HL-60 (cell line): Measurements from ENCODE around the gene NPDC1.

Experiments used
- DNase-seq, 2 experiments: peaks; one replicate each; pipeline ENCODE4 v3.0.0-alpha.2; 2010 to 2020; ENCODE audit warnings: low read depth in 1 of 2, low spot score in 1 of 2
- H3K27ac ChIP-seq: fragments of 250-450 bp; sonication (Bioruptor Pico); replicated peaks from 2 replicates; pipeline ENCODE4 v1.5.1; 2020; ENCODE audit warnings: mild to moderate bottlenecking, moderate library complexity
- H3K27me3 ChIP-seq: fragments of 250-450 bp; sonication (Bioruptor Pico); 2 replicates; pipeline ENCODE4 v1.5.1; 2021; ENCODE audit warnings: mild to moderate bottlenecking, moderate library complexity; ENCODE audit not compliant: insufficient read depth, poor library complexity, severe bottlenecking
- H3K4me3 ChIP-seq: replicated peaks from 2 replicates; pipeline ENCODE4 v1.5.1; 2011; ENCODE audit warnings: mild to moderate bottlenecking, control low read depth, low read length; ENCODE audit not compliant: insufficient read depth
- CTCF ChIP-seq: IDR thresholded peaks from one replicate; pipeline ENCODE4 v1.5.1; 2011; ENCODE audit warnings: low read length, control low read depth, inconsistent platforms; ENCODE audit not compliant: insufficient read depth
- GABPA ChIP-seq: IDR thresholded peaks from 2 replicates; pipeline ENCODE4 v1.6.1; 2012; ENCODE audit warnings: low read depth
- POLR2AphosphoS5 ChIP-seq: IDR thresholded peaks from 2 replicates; pipeline ENCODE4 v1.6.1; 2012; ENCODE audit warnings: low read depth
- REST ChIP-seq: IDR thresholded peaks from 2 replicates; pipeline ENCODE4 v1.6.1; 2012; ENCODE audit warnings: low read depth; ENCODE audit not compliant: insufficient replicate concordance
- SPI1 ChIP-seq: IDR thresholded peaks from 2 replicates; pipeline ENCODE4 v1.6.1; 2012; ENCODE audit warnings: low read depth, mild to moderate bottlenecking, borderline replicate concordance

The NPDC1 gene

GRCh38 chr9:137044037-137044436 lies 1.9 kb downstream of the NPDC1 start:
- TF ChIP-seq POLR2AphosphoS5 (no peak), CTCF (no peak), REST (no peak), GABPA (no peak), SPI1 (no peak)
- DNase-seq: no peak
- H3K4me3 ChIP-seq: no peak overlapping the region
- H3K27ac ChIP-seq: no peak overlapping the region
- peaks cover 30% of the 10 kb centered on the region for H3K27me3 ChIP-seq

- no peak for DNase-seq
- no peak overlapping the region for H3K4me3 ChIP-seq
Observed at GRCh38 chr9:137042751-137043727, 2.9 kb downstream of the NPDC1 start.

More at GRCh38 chr9:137042751-137043727, 2.9 kb downstream of the NPDC1 start:
- no peak for TF ChIP-seq GABPA
- no peak for TF ChIP-seq CTCF
- TF ChIP-seq REST: no peak
- no peak for TF ChIP-seq POLR2AphosphoS5
- no peak for TF ChIP-seq SPI1
- Histone ChIP-seq H3K27me3 (peaks cover 28% of the 10 kb centered on the region), H3K27ac (no peak overlapping the region)
